IMR-90 (cell line): ENCODE measurements around the gene CLCA1. TPM values are rescaled to one million over a fixed set of nuclear protein-coding genes. Genes with fewer than 3 reads are reported as not detected.

Experiments
- ATAC-seq: fragments of 200-7000 bp; cut with Tn5 transposase; 2 replicates; pipeline ENCODE4 v1.9.1; 2020; ENCODE audit warnings: low read depth, mild to moderate bottlenecking, moderate library complexity
- BruUV-seq: library from RNA; stranded (reverse); fragments of 400-500 nt; replicated peaks from 2 replicates; lab custom pipeline; 2021; lab: Mats Ljungman, UMichigan
- CTCF ChIA-PET: fragments of 300-600 bp; formaldehyde crosslinking; extraction: SDS; loops from one replicate; lab custom pipeline; 2021; ENCODE audit warnings: antibody characterized with exemption; lab: Yijun Ruan, JAX
- POLR2A ChIA-PET: fragments of 300-600 bp; sonication (Branson Sonifier 250); formaldehyde crosslinking; loops from one replicate; lab custom pipeline; 2022; ENCODE audit warnings: antibody characterized with exemption; ENCODE audit not compliant: unreplicated experiment; lab: Charles Lee
- DNase-seq: peaks from one replicate; pipeline ENCODE4 v3.0.0; 2013
- H2AFZ ChIP-seq: replicated peaks from 2 replicates; pipeline ENCODE3; 2013; ENCODE audit warnings: low read length, mild to moderate bottlenecking; ENCODE audit not compliant: poor library complexity
- H2AK5ac ChIP-seq: 2 replicates; pipeline ENCODE4 v1.6.1; 2013; ENCODE audit warnings: low read depth, low read length, inconsistent platforms
- H2AK9ac ChIP-seq: replicated peaks from 2 replicates; pipeline ENCODE3; 2013; ENCODE audit warnings: mild to moderate bottlenecking, low read depth, low read length, moderate library complexity; ENCODE audit not compliant: poor library complexity
- H2BK120ac ChIP-seq: 2 replicates; pipeline ENCODE4 v1.6.1; 2013; ENCODE audit warnings: low read depth, low read length, inconsistent platforms
- H2BK15ac ChIP-seq: 3 replicates; pipeline ENCODE4 v1.6.1; 2013; ENCODE audit warnings: low read depth, low read length, inconsistent platforms
- H2BK20ac ChIP-seq: 2 replicates; pipeline ENCODE4 v1.6.1; 2013; ENCODE audit warnings: low read depth, mild to moderate bottlenecking, inconsistent platforms, low read length, moderate library complexity
- H2BK5ac ChIP-seq: 2 replicates; pipeline ENCODE4 v1.6.1; 2013; ENCODE audit warnings: mild to moderate bottlenecking, low read depth, low read length, inconsistent platforms; ENCODE audit not compliant: poor library complexity, severe bottlenecking
- H3K14ac ChIP-seq: replicated peaks from 2 replicates; pipeline ENCODE4 v1.6.1; 2013; ENCODE audit warnings: low read depth, low read length, inconsistent platforms
- H3K18ac ChIP-seq: 2 replicates; pipeline ENCODE4 v1.6.1; 2013; ENCODE audit warnings: low read depth, low read length, control low read depth
- H3K23ac ChIP-seq: 2 replicates; pipeline ENCODE4 v1.6.1; 2013; ENCODE audit warnings: low read depth, low read length, inconsistent platforms
- H3K27ac ChIP-seq: 2 replicates; pipeline ENCODE4 v1.5.1; 2013; ENCODE audit warnings: mild to moderate bottlenecking, control low read depth, low read length; ENCODE audit not compliant: insufficient read depth
- H3K27me3 ChIP-seq: 2 replicates; pipeline ENCODE4 v1.6.1; 2013; ENCODE audit warnings: low read length; ENCODE audit not compliant: control insufficient read depth, insufficient read depth
- H3K36me3 ChIP-seq: 2 replicates; pipeline ENCODE4 v1.6.1; 2013; ENCODE audit warnings: low read length, mixed read lengths; ENCODE audit not compliant: control insufficient read depth, insufficient read depth
- H3K4ac ChIP-seq: 2 replicates; pipeline ENCODE4 v1.6.1; 2013; ENCODE audit warnings: low read depth, low read length, inconsistent platforms
- H3K4me1 ChIP-seq: 2 replicates; pipeline ENCODE4 v1.6.1; 2013; ENCODE audit warnings: low read length, mixed read lengths; ENCODE audit not compliant: control insufficient read depth, insufficient read depth
- H3K4me2 ChIP-seq: 2 replicates; pipeline ENCODE4 v1.6.1; 2013; ENCODE audit warnings: low read depth, mild to moderate bottlenecking, control low read depth, low read length, moderate library complexity
- H3K4me3 ChIP-seq: 2 replicates; pipeline ENCODE4 v1.5.1; 2013; ENCODE audit warnings: low read depth, mild to moderate bottlenecking, control low read depth, low read length, moderate library complexity; ENCODE audit not compliant: insufficient read depth
- H3K56ac ChIP-seq: 2 replicates; pipeline ENCODE4 v1.6.1; 2013; ENCODE audit warnings: low read length, inconsistent platforms; ENCODE audit not compliant: insufficient read depth; ENCODE audit errors: extremely low read depth
- H3K79me1 ChIP-seq, 2 experiments: 2 replicates each; pipeline ENCODE4 v1.6.1; 2013; ENCODE audit warnings: low read length in 2 of 2, inconsistent platforms in 1 of 2, low read depth in 1 of 2
- H3K9ac ChIP-seq: 2 replicates; pipeline ENCODE4 v1.6.1; 2013; ENCODE audit warnings: low read depth, low read length, control low read depth
- H3K9me1 ChIP-seq: 2 replicates; pipeline ENCODE4 v1.6.1; 2013; ENCODE audit warnings: low read length, inconsistent platforms; ENCODE audit not compliant: insufficient read depth
- H3K9me3 ChIP-seq: 2 replicates; pipeline ENCODE4 v1.6.1; 2013; ENCODE audit warnings: low read length; ENCODE audit not compliant: control insufficient read depth, insufficient read depth
- H4K20me1 ChIP-seq: 2 replicates; pipeline ENCODE4 v1.6.1; 2013; ENCODE audit warnings: low read length, inconsistent platforms; ENCODE audit not compliant: insufficient read depth
- H4K5ac ChIP-seq: 2 replicates; pipeline ENCODE4 v1.6.1; 2013; ENCODE audit warnings: mild to moderate bottlenecking, low read depth, low read length, control low read depth
- H4K8ac ChIP-seq, 2 experiments: 2 replicates each; pipeline ENCODE4 v1.6.1; 2013; ENCODE audit warnings: low read depth in 2 of 2, low read length in 2 of 2, control low read depth in 1 of 2, inconsistent platforms in 1 of 2
- H4K91ac ChIP-seq: 2 replicates; pipeline ENCODE4 v1.6.1; 2013; ENCODE audit warnings: low read depth, low read length, inconsistent platforms; ENCODE audit not compliant: insufficient read depth
- BHLHE40 ChIP-seq: fragments of 150-350 bp; IDR thresholded peaks from 2 replicates; pipeline ENCODE4 v1.6.1; 2016; ENCODE audit warnings: mild to moderate bottlenecking, low read depth, low read length
- CEBPB ChIP-seq: IDR thresholded peaks from 2 replicates; pipeline ENCODE4 v1.6.1; 2012; ENCODE audit warnings: low read depth, low read length, improper control_type of control experiment
- CHD1 ChIP-seq: IDR thresholded peaks from 2 replicates; pipeline ENCODE4 v1.6.1; 2012; ENCODE audit warnings: low read depth, low read length, improper control_type of control experiment
- ELK1 ChIP-seq: fragments of 150-350 bp; IDR thresholded peaks from 2 replicates; pipeline ENCODE4 v1.6.1; 2016; ENCODE audit warnings: low read depth, mild to moderate bottlenecking, low read length, moderate library complexity, borderline replicate concordance
- FOS ChIP-seq: fragments of 150-350 bp; IDR thresholded peaks from 2 replicates; pipeline ENCODE4 v1.6.1; 2016; ENCODE audit warnings: low read depth, low read length
- MAFK ChIP-seq: IDR thresholded peaks from 2 replicates; pipeline ENCODE4 v1.6.1; 2012; ENCODE audit warnings: low read depth, low read length, improper control_type of control experiment
- MAZ ChIP-seq: IDR thresholded peaks from 2 replicates; pipeline ENCODE4 v1.6.1; 2012; ENCODE audit warnings: low read depth, mild to moderate bottlenecking, low read length, improper control_type of control experiment, moderate library complexity, borderline replicate concordance
- MXI1 ChIP-seq: IDR thresholded peaks from 2 replicates; pipeline ENCODE4 v1.6.1; 2012; ENCODE audit warnings: low read depth, mild to moderate bottlenecking, low read length, moderate library complexity, borderline replicate concordance
- NFE2L2 ChIP-seq: fragments of 150-350 bp; IDR thresholded peaks from 2 replicates; pipeline ENCODE4 v1.6.1; 2016; ENCODE audit warnings: low read depth, mild to moderate bottlenecking, low read length
- POLR2A ChIP-seq: IDR thresholded peaks from 2 replicates; pipeline ENCODE4 v1.6.1; 2012; ENCODE audit warnings: mild to moderate bottlenecking, low read depth, low read length
- RAD21 ChIP-seq: IDR thresholded peaks from 2 replicates; pipeline ENCODE4 v1.6.1; 2012; ENCODE audit warnings: low read length, improper control_type of control experiment
- RCOR1 ChIP-seq: IDR thresholded peaks from 2 replicates; pipeline ENCODE4 v1.6.1; 2012; ENCODE audit warnings: mild to moderate bottlenecking, low read length, improper control_type of control experiment; ENCODE audit not compliant: insufficient replicate concordance
- RFX5 ChIP-seq: IDR thresholded peaks from 2 replicates; pipeline ENCODE4 v1.8.0; 2012; ENCODE audit warnings: low read depth, mild to moderate bottlenecking, low read length, moderate library complexity
- SMC3 ChIP-seq: fragments of 150-350 bp; IDR thresholded peaks from 2 replicates; pipeline ENCODE4 v1.6.1; 2016; ENCODE audit warnings: low read depth, mild to moderate bottlenecking, antibody characterized with exemption, low read length, moderate library complexity
- WGBS, 2 experiments: methylation state at CpG; one replicate each; pipeline versions ENCODE4 v1.1.5 to v1.1.7; 2013; ENCODE audit warnings: missing lambda C conversion rate in 2 of 2; ENCODE audit not compliant: insufficient read length in 1 of 2; ENCODE audit errors: extremely low coverage in 2 of 2; 5-methylcytosine and 5-hydroxymethylcytosine counted together
- dilution Hi-C: fragments of 300-500 bp; cut with HindIII; formaldehyde crosslinking; loops from one replicate; pipeline ENCODE4 v1.14.3; 2018; ENCODE audit warnings: low sequenced_read_pairs; ENCODE audit not compliant: unreplicated experiment
- in situ Hi-C: fragments of 300-500 bp; cut with MboI; formaldehyde crosslinking; loops from 3 replicates; pipeline ENCODE4 v1.14.3; 2019; ENCODE audit warnings: low sequenced_read_pairs, inconsistent platforms, mixed read lengths
- intact Hi-C: fragments of 100-400 bp; cut with micrococcal nuclease; formaldehyde crosslinking; loops from 2 replicates; pipeline ENCODE4 v1.10.0; 2022
- polyA plus RNA-seq, 3 experiments: library from polyadenylated mRNA; depleted of rRNA; stranded (reverse); fragments of >200 nt; gene quantifications; 2 replicates each; pipeline ENCODE4 v1.2.3, GENCODE V29; 2012; ENCODE audit warnings: low replicate concordance in 1 of 3
- total RNA-seq: library from RNA; depleted of rRNA; stranded (reverse); fragments of >200 nt; gene quantifications from 2 replicates; pipeline ENCODE4 v1.2.3, GENCODE V29; 2012
- TF ChIP-seq, protein P1 (sequence below): conservative IDR thresholded peaks from 2 replicates; pipeline ENCODE4 v1.5.1; 2012; ENCODE audit warnings: mild to moderate bottlenecking, low read depth, low read length, improper control_type of control experiment
- TF ChIP-seq, protein P2 (sequence below): fragments of 150-350 bp; IDR thresholded peaks from 2 replicates; pipeline ENCODE4 v1.6.1; 2017; ENCODE audit warnings: mild to moderate bottlenecking, antibody characterized with exemption, low read length, low read depth

The CLCA1 gene
- total and polyA plus RNA-seq, 2 of the 4 experiments (the other 2 are of a cell fraction): not detected

DNA sequence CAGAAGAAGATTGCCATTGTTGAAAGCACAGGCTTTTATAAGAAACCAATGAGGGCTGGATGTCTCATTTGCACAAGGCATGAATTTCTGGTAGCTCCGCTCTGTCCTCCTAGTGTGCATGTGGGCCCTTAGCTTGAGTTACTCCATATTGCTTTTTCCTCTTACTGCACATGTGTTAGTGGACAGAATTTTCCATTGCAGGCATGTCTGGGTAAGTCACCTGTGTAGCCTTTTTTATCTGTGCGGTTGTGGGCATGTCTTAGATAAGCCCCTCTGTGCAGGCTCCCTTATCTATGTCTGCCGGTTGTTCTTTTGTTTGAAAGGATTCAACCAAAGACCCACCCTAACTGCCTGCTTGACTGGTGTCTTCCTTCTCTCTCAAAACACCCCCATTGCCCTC is 7.2 kb upstream of the CLCA1 start:
- Histone ChIP-seq H2BK15ac (no peak overlapping the region), H3K27me3 (peaks cover 4% of the 10 kb centered on the region), H3K4ac (no peak overlapping the region), H3K4me3 (no peak overlapping the region), H2AK9ac (no peak overlapping the region), H2AFZ (no peak overlapping the region), H3K9me3 (no peaks in the 10 kb centered on the region), H2BK120ac (no peak overlapping the region), H3K14ac (no peak overlapping the region), H3K4me1 (no peaks in the 10 kb centered on the region), H3K27ac (no peak overlapping the region), H3K18ac (no peak overlapping the region), H3K9ac (no peak overlapping the region), H2BK5ac (no peak overlapping the region), H4K8ac (no peak overlapping the region), H3K56ac (no peak overlapping the region), H4K5ac (no peak overlapping the region), H3K79me1 (no peaks in the 10 kb centered on the region), H2BK20ac (no peak overlapping the region), H4K20me1 (no peaks in the 10 kb centered on the region), H3K9me1 (no peaks in the 10 kb centered on the region), H4K91ac (no peak overlapping the region), H3K4me2 (no peak overlapping the region), H3K23ac (no peak overlapping the region), H2AK5ac (no peak overlapping the region), H3K36me3 (no peaks in the 10 kb centered on the region)
- TF ChIP-seq RCOR1 (no peak), CEBPB (no peak), ELK1 (no peak), MAZ (no peak), CHD1 (no peak), RAD21 (no peak), MAFK (no peak), BHLHE40 (no peak), POLR2A (no peak), FOS (no peak), RFX5 (no peak), SMC3 (no peak), NFE2L2 (no peak), MXI1 (no peak)
- TF ChIP-seq, protein P1, sequence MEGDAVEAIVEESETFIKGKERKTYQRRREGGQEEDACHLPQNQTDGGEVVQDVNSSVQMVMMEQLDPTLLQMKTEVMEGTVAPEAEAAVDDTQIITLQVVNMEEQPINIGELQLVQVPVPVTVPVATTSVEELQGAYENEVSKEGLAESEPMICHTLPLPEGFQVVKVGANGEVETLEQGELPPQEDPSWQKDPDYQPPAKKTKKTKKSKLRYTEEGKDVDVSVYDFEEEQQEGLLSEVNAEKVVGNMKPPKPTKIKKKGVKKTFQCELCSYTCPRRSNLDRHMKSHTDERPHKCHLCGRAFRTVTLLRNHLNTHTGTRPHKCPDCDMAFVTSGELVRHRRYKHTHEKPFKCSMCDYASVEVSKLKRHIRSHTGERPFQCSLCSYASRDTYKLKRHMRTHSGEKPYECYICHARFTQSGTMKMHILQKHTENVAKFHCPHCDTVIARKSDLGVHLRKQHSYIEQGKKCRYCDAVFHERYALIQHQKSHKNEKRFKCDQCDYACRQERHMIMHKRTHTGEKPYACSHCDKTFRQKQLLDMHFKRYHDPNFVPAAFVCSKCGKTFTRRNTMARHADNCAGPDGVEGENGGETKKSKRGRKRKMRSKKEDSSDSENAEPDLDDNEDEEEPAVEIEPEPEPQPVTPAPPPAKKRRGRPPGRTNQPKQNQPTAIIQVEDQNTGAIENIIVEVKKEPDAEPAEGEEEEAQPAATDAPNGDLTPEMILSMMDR: no peak
- TF ChIP-seq, protein P2, sequence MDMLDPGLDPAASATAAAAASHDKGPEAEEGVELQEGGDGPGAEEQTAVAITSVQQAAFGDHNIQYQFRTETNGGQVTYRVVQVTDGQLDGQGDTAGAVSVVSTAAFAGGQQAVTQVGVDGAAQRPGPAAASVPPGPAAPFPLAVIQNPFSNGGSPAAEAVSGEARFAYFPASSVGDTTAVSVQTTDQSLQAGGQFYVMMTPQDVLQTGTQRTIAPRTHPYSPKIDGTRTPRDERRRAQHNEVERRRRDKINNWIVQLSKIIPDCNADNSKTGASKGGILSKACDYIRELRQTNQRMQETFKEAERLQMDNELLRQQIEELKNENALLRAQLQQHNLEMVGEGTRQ: no peak
- ChIA-PET CTCF (no interaction called here), POLR2A (no interaction called here)
- BruUV-seq: no TSS peak
- in situ Hi-C loops (no loop called here), dilution Hi-C loops (no loop called here), intact Hi-C loops (no loop called here)
- ATAC-seq (no peak), DNase-seq (no peak)
- WGBS, 2 experiments: no CpG with 5 or more reads among the region's 3 CpGs
